ENCODE results near the gene VAV1. TPM values are rescaled to one million over a fixed set of nuclear protein-coding genes. Genes with fewer than 3 reads are reported as not detected.

The VAV1 gene
- not detected in 2 replicates for total RNA-seq

DNA sequence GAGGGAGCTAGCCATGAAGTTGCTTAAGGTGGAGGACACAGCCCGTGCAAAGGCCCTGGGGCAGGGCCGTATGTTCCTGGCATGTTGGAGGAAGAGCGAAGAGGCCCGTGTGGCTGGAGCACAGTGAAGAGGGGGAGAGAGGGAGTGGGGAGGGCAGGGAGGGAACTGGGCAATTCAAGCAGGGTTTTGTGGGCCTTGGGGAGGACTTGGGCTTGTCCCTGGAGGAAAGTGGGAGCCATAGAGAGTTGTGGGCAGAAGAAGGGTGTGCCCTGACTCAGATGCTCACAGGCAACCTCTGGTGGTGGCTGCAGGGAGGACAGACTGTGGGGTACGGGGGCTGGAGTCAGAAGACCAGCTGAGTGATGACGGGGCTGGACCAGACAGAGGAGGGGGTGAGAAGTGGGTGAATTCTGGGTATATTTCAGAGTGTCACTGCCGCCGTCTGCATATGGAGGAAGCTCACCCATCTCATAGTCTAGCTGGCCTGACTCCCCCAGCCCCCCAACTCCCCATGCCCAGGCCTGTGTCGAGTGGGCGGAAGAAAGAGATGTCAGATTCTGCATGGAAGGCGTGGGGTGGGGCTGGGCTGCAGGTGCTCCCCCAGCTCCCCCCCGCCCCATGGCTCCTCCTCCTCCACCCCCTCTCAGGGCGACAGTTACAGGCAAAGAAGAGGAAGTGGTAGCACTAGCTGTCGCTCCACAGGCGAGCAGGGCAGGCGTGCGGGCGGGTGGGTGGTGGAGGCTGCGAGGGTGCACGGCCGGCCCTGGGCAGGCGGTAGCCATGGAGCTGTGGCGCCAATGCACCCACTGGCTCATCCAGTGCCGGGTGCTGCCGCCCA, at the start of gene VAV1:
TSS of gene VAV1 (plus strand) at position 681 of the 838 bp plus-strand sequence. CDS start at position 781, 100 bp downstream.

GRCh38 chr19:6737284-6737872, 35.1 kb upstream of the VAV1 start, which contains the start of gene GPR108:
TSS of gene GPR108 (minus strand) at chr19:6737580. CDS start at chr19:6737576, 4 bp downstream.

DNA sequence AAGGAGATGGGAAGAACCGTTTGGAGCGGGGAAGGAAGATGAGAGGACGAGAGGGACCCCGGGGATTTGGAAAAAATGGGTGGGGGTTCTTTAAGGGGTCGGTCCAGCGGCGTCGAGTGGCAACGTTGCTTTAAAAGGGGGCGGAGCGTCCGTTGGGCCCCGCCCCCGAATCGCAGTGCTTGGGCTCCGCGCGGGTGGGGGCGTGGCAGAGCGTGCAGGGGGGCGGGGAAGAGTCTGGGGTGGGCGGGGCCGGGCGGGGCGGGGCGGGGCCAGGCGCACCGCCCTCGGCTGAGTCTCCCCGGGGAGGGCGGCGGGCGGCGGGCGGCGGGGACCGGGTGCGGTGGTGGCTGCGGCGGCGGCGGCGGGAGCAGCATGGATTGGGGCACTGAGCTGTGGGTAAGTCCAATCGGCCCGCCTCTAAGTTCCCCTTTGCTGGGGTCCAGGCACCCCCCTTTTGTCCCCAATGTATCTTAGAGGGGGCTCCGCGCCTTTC, 33.1 kb upstream of the VAV1 start, which contains the start of gene TRIP10:
TSS of gene TRIP10 (plus strand) at position 291 of the 493 bp plus-strand sequence. CDS start at position 373, 82 bp downstream.

DNA sequence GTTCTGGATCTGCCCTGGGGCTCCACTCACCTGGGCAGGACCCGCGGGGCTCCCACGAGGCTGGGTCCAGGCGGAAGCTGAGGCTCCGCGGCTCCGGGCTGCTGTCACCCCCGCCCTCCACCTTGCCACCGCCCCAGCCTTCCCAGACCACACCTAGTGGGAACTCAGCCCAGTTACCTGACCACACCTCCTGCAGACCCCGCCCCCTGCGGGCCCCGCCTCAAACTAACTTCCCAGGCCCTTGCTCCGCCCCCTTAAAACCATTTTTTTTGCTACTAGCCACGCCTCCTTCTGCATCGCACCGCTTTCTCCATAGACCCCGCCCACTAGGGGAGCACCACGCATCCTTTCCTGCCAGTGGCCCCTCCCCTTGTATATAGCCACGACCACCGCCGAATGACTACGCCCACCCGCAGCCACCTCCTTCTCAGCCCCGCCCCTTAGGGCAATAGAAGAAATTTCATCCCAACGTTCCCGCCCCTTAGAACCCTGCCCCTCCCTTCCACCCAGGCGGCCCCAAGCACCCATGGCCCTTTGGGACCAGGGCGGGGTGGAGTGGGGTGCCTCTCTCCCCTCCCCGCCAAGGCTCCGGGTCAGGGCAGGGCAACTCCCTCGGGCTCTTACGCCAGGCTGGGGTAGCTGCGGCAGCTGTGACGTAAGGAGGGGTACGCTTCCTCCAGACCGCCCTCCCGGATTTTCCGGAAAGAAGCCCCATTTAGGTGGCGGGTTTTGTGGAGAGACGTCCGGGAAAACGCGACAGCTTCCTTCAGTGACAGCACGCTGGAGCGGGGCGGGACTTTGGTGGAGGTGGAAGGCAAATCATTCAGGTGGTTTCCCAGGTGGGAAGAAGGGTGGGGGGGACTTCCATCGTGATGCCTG, 4.9 kb upstream of the VAV1 start, which contains the start of gene SH2D3A:
TSS of gene SH2D3A (minus strand) at position 79 of the 879 bp plus-strand sequence. CDS start 3,687 bp downstream, outside the sequence.

GRCh38 chr19:6887316-6887715, 114.8 kb downstream of the VAV1 start, which contains the start of gene ADGRE1:
TSS of gene ADGRE1 (plus strand) at chr19:6887579. CDS start at chr19:6887609, 30 bp downstream.

Other genes starting within 250 kb of the VAV1 start
- 0.11 TPM in 1 of 2 replicates, not detected in the other for gene TNFSF9, start 241.7 kb upstream of the VAV1 start, total RNA-seq
- gene CD70, start 181.6 kb upstream of the VAV1 start, total RNA-seq, result not detected in 2 replicates
- gene TNFSF14, start 102.5 kb upstream of the VAV1 start, total RNA-seq, result not detected in 2 replicates
- 0.22 and 0.25 TPM in 2 replicates for gene C3, start 52.1 kb upstream of the VAV1 start, total RNA-seq
- 26.0 and 34.4 TPM in 2 replicates for gene GPR108, start 35.1 kb upstream of the VAV1 start, total RNA-seq
- gene TRIP10, start 33.0 kb upstream of the VAV1 start, total RNA-seq, result 39.1 and 41.6 TPM in 2 replicates
- gene SH2D3A, start 5.3 kb upstream of the VAV1 start, total RNA-seq, result not detected in 2 replicates
- not detected in 2 replicates for gene ADGRE1, start 114.9 kb downstream of the VAV1 start, total RNA-seq
- gene MBD3L2B, start 248.7 kb downstream of the VAV1 start, total RNA-seq, result not detected in 2 replicates